ENCODE results near the gene RAPGEF1.
A peak's percentile ranks its signal among the peaks of the same experiment; 100 is the strongest.

The RAPGEF1 gene

GRCh38 chr9:131606896-131607567 lies 132.8 kb downstream of the RAPGEF1 start:
- DNase-seq (ENCODE audit: low spot score) = no peak

DNA sequence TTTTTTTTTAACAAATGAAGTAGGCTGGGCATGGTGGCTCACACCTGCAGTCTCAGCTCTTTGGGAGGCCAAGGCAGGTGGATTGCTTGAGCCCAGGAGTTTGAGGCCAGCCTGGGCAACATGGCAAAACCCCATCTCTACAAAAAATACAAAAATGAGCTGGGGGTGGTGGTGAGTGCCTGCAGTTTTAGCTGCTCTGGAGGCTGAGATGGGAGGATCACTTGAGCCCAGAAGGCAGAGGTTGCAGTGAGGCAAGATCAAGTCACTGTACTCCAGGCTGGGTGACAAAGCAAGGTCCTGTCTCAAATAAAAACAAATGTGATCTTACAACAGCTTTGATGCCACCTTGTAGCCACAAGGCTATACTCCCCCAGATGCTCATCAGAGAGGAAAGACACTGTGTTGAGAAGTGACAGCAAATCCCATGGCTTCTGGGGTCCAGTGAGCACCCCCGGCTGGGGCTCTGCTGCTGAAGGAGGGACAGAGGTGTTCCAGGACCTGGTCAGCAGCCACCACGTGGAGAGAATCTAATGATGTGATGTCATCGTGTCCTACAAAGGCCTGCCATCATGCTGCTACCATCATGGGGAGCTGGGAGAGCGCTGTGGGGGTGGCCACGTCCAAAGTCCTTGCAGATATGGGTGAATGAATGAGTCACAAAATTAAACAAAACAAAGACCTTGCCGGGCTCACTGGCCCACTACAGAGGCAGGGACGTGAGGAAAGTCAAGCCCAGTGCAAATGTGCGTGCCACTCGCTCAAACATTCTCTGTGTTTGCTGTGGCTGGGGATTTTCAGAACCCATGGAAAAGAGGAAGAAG lies 133.9 kb downstream of the RAPGEF1 start:
- no peak for DNase-seq (ENCODE audit: low spot score)

GRCh38 chr9:131603711-131604439 lies 136.0 kb downstream of the RAPGEF1 start:
- no peak for DNase-seq (ENCODE audit: low spot score)

DNA sequence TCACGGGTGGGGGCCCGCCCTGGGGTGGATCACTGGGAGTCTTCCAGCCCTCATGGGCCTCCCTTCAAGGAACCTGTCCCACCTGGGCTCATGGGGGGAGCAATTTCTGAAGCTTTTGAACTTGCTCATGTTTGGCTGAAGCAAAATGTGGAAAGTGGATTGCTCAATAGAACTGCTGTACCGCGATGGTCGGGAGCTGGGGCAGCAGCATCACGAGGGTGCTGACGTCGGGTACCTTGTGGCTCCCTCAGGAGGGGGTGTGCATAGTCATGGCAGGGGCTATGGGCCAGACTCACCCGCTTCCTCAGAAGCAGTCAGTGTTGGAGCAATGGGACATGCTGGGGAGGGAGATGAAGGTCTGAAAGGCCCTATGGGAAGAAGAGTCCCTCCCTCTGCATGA lies 136.7 kb downstream of the RAPGEF1 start:
- DNase-seq (ENCODE audit: low spot score) = no peak

DNA sequence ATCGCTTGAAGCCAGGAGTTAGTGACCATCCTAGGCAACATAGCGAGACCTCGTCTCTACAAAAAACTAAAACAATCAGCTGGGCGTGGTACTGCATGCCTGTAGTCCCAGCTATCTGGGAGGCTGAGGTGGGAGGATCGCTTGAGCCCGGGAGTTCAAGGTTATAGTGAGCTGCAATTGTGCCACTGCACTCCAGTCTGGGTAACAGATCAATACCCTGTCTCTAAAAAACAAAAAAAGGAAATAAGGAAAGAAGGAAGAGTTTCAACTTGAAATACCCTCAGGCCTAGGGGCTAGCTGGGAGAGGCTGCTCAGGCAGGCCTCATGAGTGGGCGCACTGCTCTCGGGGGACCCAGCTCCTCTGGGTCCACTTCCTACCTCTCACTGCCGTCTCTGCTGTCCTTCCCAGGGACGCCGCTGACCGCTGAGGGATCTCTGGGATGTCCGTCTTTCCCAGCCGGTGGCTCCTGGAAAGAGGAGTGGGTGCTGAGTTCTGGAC lies 138.1 kb downstream of the RAPGEF1 start:
- no peak for DNase-seq (ENCODE audit: low spot score)

GRCh38 chr9:131598121-131598520 lies 141.8 kb downstream of the RAPGEF1 start:
- peak; percentile 82 for DNase-seq (ENCODE audit: low spot score)

DNA sequence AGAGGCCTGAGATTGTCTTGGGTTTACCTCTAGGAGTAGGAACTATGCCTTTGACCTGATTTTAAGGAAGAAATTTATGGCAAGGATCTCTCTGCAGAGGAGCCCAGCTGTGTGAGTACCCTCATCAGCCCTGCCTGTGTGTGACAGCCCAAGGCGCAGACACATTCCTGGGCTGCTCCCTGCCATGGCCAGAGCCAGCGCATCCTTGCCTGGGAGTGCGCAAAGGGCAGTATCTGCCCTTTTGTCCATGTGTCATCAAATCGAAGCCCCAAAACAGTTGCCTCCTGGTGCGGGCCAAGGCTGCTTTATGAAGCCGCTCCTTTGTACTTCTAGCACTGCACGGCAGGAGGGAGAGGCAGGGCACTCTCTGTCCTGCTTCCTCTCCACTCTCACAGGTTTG lies 142.6 kb downstream of the RAPGEF1 start:
- no peak for DNase-seq (ENCODE audit: low spot score)

- no peak for DNase-seq (ENCODE audit: low spot score)
Measured at GRCh38 chr9:131596430-131596743, 143.5 kb downstream of the RAPGEF1 start.

DNA sequence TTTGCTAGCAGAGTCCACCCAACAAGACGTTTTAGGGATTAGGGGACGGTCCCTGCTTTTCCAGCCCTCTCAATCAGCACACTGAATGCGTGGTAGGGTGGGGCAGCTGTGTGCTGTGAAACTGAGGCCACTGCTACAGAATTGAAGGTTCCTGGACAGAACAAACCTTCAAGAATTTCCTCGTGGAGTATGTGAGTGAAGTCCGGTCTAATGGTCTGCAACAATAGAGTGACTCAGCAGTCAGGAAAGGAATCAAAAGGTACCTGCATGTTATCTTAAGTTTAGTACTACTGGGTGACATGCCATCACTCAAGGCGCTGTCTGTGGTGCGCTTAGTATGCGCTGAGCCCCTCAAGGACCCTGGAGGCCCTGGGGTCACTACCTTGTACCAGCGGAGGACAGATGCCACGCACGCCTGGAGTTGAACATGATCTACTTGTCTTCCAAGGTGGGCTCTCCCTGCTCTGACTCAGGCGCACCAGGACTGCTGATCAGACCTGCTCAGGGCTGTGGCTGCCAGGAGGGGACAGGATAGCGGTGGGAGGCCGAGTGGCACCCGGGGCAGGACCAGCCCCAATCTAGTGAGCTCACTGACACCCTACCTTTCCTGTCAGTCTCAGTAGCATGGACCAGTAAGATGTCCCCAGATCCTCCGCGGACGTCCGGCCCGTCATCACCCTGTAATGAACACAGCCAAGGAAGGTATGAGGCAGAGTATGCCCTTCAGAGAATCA lies 144.0 kb downstream of the RAPGEF1 start:
- no peak for DNase-seq (ENCODE audit: low spot score)

- DNase-seq (ENCODE audit: low spot score) = no peak
Measured at GRCh38 chr9:131594906-131595665, 144.8 kb downstream of the RAPGEF1 start.

GRCh38 chr9:131593936-131594665 lies 145.8 kb downstream of the RAPGEF1 start:
- DNase-seq (ENCODE audit: low spot score) = no peak

GRCh38 chr9:131593091-131593820 lies 146.6 kb downstream of the RAPGEF1 start:
- no peak for DNase-seq (ENCODE audit: low spot score)

GRCh38 chr9:131591845-131592208 lies 148.0 kb downstream of the RAPGEF1 start:
- no peak for DNase-seq (ENCODE audit: low spot score)

- DNase-seq (ENCODE audit: low spot score) = peak; percentile 70
Measured at GRCh38 chr9:131590907-131591844, 148.7 kb downstream of the RAPGEF1 start.

DNA sequence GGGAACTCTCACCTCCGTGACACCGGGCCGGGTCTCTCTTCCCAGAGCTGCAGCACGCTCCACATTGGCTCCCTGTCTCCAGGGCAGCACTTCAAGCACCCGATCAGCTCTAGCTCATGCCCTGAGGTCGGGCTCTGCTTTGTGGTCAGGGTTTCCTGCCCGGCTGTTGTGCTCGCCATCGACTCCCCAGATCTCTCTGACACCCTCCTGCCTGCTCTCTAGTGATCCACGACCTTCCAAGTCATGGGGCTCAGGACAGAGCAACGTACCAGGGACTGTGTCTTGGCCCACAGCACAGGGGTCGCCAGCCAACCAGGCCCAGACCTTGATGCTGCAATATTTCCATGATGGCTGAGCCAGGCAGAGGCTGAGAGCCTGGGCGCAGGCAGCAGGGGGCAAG lies 149.4 kb downstream of the RAPGEF1 start:
- DNase-seq (ENCODE audit: low spot score) = no peak

GRCh38 chr9:131589993-131590392 lies 149.9 kb downstream of the RAPGEF1 start:
- DNase-seq (ENCODE audit: low spot score) = no peak

GRCh38 chr9:131589124-131589711 lies 150.7 kb downstream of the RAPGEF1 start:
- DNase-seq (ENCODE audit: low spot score) = no peak

- no peak for DNase-seq (ENCODE audit: low spot score)
Measured at GRCh38 chr9:131588396-131588795, 151.5 kb downstream of the RAPGEF1 start.

- DNase-seq (ENCODE audit: low spot score) = no peak
Measured at GRCh38 chr9:131587906-131588305, 152.0 kb downstream of the RAPGEF1 start.

All from pons (tissue), 1 donor.